Thymus (tissue), 11 donors: ENCODE measurements around the gene PCARE. TPM values are rescaled to one million over a fixed set of nuclear protein-coding genes. Genes with fewer than 3 reads are reported as not detected.
"Not testable (repeated sequence)": the region's sequence is repeated elsewhere in the genome, so short reads cannot be mapped to it uniquely, and the experiment has no call there.

ENCODE experiments used
- DNase-seq, 9 donors: peaks; one replicate each; pipeline ENCODE4 v3.0.0-alpha.2; 2013; ENCODE audit warnings: low spot score in 9 of 9, low read depth in 6 of 9, missing footprints in 1 of 9
- H3K27ac ChIP-seq, 2 donors: one replicate each; pipeline ENCODE4 v1.5.1; 2013; ENCODE audit warnings: control low read depth in 1 of 2, low read depth in 1 of 2, low read length in 1 of 2, mild to moderate bottlenecking in 1 of 2, moderate library complexity in 1 of 2
- H3K27me3 ChIP-seq, 2 donors: one replicate each; pipeline ENCODE4 v1.5.1; 2013; ENCODE audit warnings: low read length in 1 of 2; ENCODE audit not compliant: control insufficient read depth in 2 of 2, insufficient read depth in 1 of 2
- H3K36me3 ChIP-seq, 2 donors: one replicate each; pipeline ENCODE4 v1.5.1; 2013; ENCODE audit warnings: low read length in 1 of 2, mild to moderate bottlenecking in 1 of 2, moderate library complexity in 1 of 2; ENCODE audit not compliant: control insufficient read depth in 2 of 2, insufficient read depth in 2 of 2
- H3K4me1 ChIP-seq, 2 donors: one replicate each; pipeline ENCODE4 v1.5.1; 2013; ENCODE audit warnings: low read length in 2 of 2; ENCODE audit not compliant: control insufficient read depth in 2 of 2, insufficient read depth in 2 of 2
- H3K4me3 ChIP-seq, 2 donors: one replicate each; pipeline ENCODE4 v1.5.1; 2013; ENCODE audit warnings: low read length in 2 of 2, control low read depth in 1 of 2, mild to moderate bottlenecking in 1 of 2
- H3K9me3 ChIP-seq, 2 donors: one replicate each; pipeline ENCODE4 v1.5.1; 2013; ENCODE audit warnings: low read length in 1 of 2, mild to moderate bottlenecking in 1 of 2; ENCODE audit not compliant: control insufficient read depth in 2 of 2, insufficient read depth in 1 of 2
- WGBS: extraction: QIAGEN DNeasy Blood & Tissue Kit; methylation state at CpG from one replicate; pipeline ENCODE4 v1.1.7; 2013; 5-methylcytosine and 5-hydroxymethylcytosine counted together
- polyA plus RNA-seq: library from polyadenylated mRNA; stranded (reverse); fragments of 200-250 nt; gene quantifications from one replicate; pipeline ENCODE4 v1.2.3, GENCODE V29; 2013
- total RNA-seq: library from RNA; stranded (reverse); fragments of 120-200 nt; gene quantifications from one replicate; pipeline ENCODE4 v1.2.4, GENCODE V29; 2013
- donor health status: healthy.

Gene PCARE
- total and polyA plus RNA-seq, 2 donors = 0.02 to 0.09 TPM

GRCh38 chr2:29113891-29114321 lies 39.6 kb upstream of the PCARE start:
- Histone ChIP-seq H3K27ac (no peak overlapping the region), H3K4me1 (peaks cover 8 to 17% of the 10 kb centered on the region in 2 donors), H3K36me3 (no peaks in the 10 kb centered on the region), H3K27me3 (peaks cover 0 to 33% of the 10 kb centered on the region in 2 donors), H3K4me3 (no peak overlapping the region), H3K9me3 (no peaks in the 10 kb centered on the region)
- no peak for DNase-seq
- 92% methylated on average over 4 of the region's 4 CpGs for WGBS

- DNase-seq = no peak
- Histone ChIP-seq H3K36me3 (no peaks in the 10 kb centered on the region), H3K9me3 (no peaks in the 10 kb centered on the region), H3K4me1 (peaks cover 8 to 17% of the 10 kb centered on the region in 2 donors), H3K4me3 (no peak overlapping the region), H3K27me3 (peaks cover 0 to 33% of the 10 kb centered on the region in 2 donors), H3K27ac (no peak overlapping the region)
- WGBS = 97% methylated on average over 5 of the region's 5 CpGs
Observed at GRCh38 chr2:29113027-29113686, 38.8 kb upstream of the PCARE start.

- Histone ChIP-seq H3K4me3 (no peak overlapping the region), H3K4me1 (peaks cover 8 to 14% of the 10 kb centered on the region in 2 donors), H3K36me3 (no peaks in the 10 kb centered on the region), H3K27me3 (peaks cover 0 to 30% of the 10 kb centered on the region in 2 donors), H3K9me3 (no peaks in the 10 kb centered on the region), H3K27ac (no peak overlapping the region)
- DNase-seq = no peak
Observed at GRCh38 chr2:29112379-29112778, 38.1 kb upstream of the PCARE start.

DNA sequence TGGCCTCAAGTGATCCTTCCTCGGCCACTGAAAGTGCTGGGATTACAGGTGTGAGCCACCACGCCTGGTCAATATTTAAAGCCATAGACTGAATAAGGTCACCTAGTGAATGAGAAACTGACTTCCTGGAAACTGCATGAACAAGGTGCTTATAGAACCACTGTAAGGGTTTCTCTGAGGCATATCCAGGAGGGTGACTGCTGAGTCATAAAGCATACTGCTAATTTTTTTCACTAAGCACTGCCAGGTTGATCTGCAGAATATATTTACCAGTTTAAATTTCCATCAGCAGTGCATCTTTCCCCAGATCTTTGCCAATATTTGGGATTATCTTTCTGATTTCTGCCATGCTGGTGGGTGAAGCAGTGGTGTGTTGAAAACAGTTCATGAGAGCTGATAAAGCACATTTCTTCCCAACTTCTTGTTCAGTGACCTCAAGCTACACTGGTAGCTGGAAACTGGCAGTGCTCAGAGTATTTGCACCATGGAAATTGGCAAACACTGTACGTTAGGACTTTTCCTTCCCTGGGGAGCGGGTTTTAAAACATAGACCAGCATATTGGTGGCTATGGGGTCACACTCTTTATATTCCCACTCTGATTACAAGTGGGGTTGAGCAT lies 36.7 kb upstream of the PCARE start:
- H3K36me3 ChIP-seq = no peaks in the 10 kb centered on the region
- DNase-seq = no peak
- H3K4me3 ChIP-seq = no peak overlapping the region
- H3K9me3 ChIP-seq = no peaks in the 10 kb centered on the region
- WGBS = 98% methylated on average over 4 of the region's 4 CpGs
- H3K27me3 ChIP-seq = peaks cover 0 to 23% of the 10 kb centered on the region in 2 donors
- H3K4me1 ChIP-seq = peaks cover 8% of the 10 kb centered on the region in 2 donors
- no peak overlapping the region for H3K27ac ChIP-seq

- Histone ChIP-seq H3K27me3 (peaks cover 0 to 10% of the 10 kb centered on the region in 2 donors), H3K27ac (no peak overlapping the region), H3K9me3 (no peaks in the 10 kb centered on the region), H3K4me1 (peaks cover 6 to 7% of the 10 kb centered on the region in 2 donors), H3K36me3 (no peaks in the 10 kb centered on the region), H3K4me3 (no peak overlapping the region)
- no peak for DNase-seq
- WGBS = 97% methylated on average over 2 of the region's 2 CpGs
Observed at GRCh38 chr2:29109246-29109645, 34.9 kb upstream of the PCARE start.

GRCh38 chr2:29108225-29108624 lies 33.9 kb upstream of the PCARE start:
- Histone ChIP-seq H3K4me3 (no peak overlapping the region), H3K27ac (no peak overlapping the region), H3K36me3 (no peaks in the 10 kb centered on the region), H3K9me3 (no peaks in the 10 kb centered on the region), H3K4me1 (peaks cover 6% of the 10 kb centered on the region in 2 donors), H3K27me3 (peaks cover 0 to 5% of the 10 kb centered on the region in 2 donors)
- 95% methylated on average over 8 of the region's 8 CpGs for WGBS
- DNase-seq = no peak

- H3K4me3 ChIP-seq, H3K36me3 ChIP-seq, H3K9me3 ChIP-seq, H3K4me1 ChIP-seq, DNase-seq, H3K27me3 ChIP-seq, H3K27ac ChIP-seq: not testable (repeated sequence)
- WGBS = 97% methylated on average over 3 of the region's 3 CpGs
Observed at GRCh38 chr2:29107547-29107946, 33.2 kb upstream of the PCARE start.

- Histone ChIP-seq H3K36me3 (no peaks in the 10 kb centered on the region), H3K4me1 (peaks cover 6% of the 10 kb centered on the region in 2 donors), H3K27me3 (no peaks in the 10 kb centered on the region), H3K9me3 (no peaks in the 10 kb centered on the region), H3K4me3 (no peak overlapping the region), H3K27ac (no peak overlapping the region)
- DNase-seq = no peak
- 96% methylated on average over 2 of the region's 2 CpGs for WGBS
Observed at GRCh38 chr2:29106980-29107388, 32.7 kb upstream of the PCARE start.

DNA sequence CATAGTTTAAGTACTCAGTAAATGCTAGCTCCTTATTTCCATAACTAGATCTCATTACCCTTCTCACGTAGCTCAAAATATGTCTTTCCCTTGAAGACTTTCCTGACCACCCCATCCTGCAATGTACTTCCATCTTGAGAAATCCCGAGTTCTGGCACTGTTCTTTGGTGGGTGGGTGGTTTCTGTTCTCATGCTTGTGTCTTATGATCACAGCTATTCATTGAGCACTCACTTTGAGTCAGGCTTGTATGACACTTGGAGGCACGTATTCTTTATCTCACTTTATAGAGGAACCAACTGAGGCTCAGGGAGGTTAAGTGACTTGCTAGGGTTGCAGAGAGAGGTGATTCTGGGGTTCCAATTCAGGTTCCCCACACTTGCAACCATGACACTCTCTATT lies 31.9 kb upstream of the PCARE start:
- no peaks in the 10 kb centered on the region for H3K9me3 ChIP-seq
- H3K4me1 ChIP-seq = peaks cover 6% of the 10 kb centered on the region in 2 donors
- DNase-seq = no peak
- no peak overlapping the region for H3K4me3 ChIP-seq
- H3K27ac ChIP-seq = no peak overlapping the region
- no peaks in the 10 kb centered on the region for H3K27me3 ChIP-seq
- WGBS = 97% methylated on average over 3 of the region's 3 CpGs
- H3K36me3 ChIP-seq = no peaks in the 10 kb centered on the region
